Mesodermal cell (in vitro differentiated cells): ENCODE measurements around the gene COX6A2.

Experiments used
- H3K27ac ChIP-seq: 2 replicates; pipeline ENCODE4 v1.7.0; 2013; ENCODE audit warnings: mild to moderate bottlenecking, low read depth, low read length, moderate library complexity; ENCODE audit not compliant: severe bottlenecking
- H3K36me3 ChIP-seq: 2 replicates; pipeline ENCODE4 v1.7.1; 2013; ENCODE audit warnings: mild to moderate bottlenecking, low read length, moderate library complexity; ENCODE audit not compliant: control insufficient read depth, insufficient read depth
- H3K4me1 ChIP-seq: one replicate; pipeline ENCODE4 v1.7.1; 2013; ENCODE audit warnings: mild to moderate bottlenecking, low read length; ENCODE audit not compliant: insufficient read depth, control insufficient read depth, poor library complexity, severe bottlenecking
- H3K4me3 ChIP-seq: 2 replicates; pipeline ENCODE4 v1.7.0; 2013; ENCODE audit warnings: low read length, control low read depth, mild to moderate bottlenecking; ENCODE audit not compliant: insufficient read depth, poor library complexity, severe bottlenecking; ENCODE audit errors: extremely low read depth
- H3K9me3 ChIP-seq: 2 replicates; pipeline ENCODE4 v1.7.1; 2013; ENCODE audit warnings: mild to moderate bottlenecking, low read length, moderate library complexity; ENCODE audit not compliant: control insufficient read depth
- WGBS, 2 experiments: methylation state at CpG; one replicate each; pipeline ENCODE4 v1.1.5; 2013; ENCODE audit warnings: missing lambda C conversion rate in 2 of 2; ENCODE audit not compliant: insufficient coverage in 2 of 2; 5-methylcytosine and 5-hydroxymethylcytosine counted together

Gene COX6A2

DNA sequence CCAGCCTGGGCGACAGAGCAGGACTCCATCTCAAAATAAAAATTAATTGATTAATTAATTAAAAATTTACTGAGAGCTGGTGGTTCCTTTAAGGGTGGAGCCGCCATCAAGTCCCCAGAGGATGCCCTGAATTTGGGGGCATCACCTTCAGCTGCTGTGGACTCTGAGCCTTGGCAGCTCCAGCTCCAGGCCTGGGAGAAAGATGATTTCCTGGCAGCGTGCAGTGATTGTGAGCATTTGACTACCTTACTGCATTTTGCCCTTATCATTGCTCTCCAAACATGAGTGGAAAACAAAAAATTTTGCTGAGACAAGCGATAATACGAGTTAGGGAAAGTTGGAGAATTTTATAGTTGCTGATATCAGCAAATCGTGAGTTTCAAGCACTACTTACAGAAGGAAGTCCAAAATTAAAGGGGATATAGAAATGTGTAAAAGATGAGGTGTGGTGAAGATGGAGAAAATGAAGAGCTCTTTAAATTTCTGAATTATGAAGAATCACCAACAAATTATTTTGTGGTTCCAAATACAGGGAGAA, 37.6 kb downstream of the COX6A2 start:
- H3K4me3 ChIP-seq, result no peak overlapping the region
- no peaks in the 10 kb centered on the region for H3K9me3 ChIP-seq
- no peak overlapping the region for H3K27ac ChIP-seq
- H3K4me1 ChIP-seq, result no peaks in the 10 kb centered on the region
- WGBS, 2 experiments, result 60 to 80% methylated on average over 2 to 4 of the region's 6 CpGs
- no peaks in the 10 kb centered on the region for H3K36me3 ChIP-seq

DNA sequence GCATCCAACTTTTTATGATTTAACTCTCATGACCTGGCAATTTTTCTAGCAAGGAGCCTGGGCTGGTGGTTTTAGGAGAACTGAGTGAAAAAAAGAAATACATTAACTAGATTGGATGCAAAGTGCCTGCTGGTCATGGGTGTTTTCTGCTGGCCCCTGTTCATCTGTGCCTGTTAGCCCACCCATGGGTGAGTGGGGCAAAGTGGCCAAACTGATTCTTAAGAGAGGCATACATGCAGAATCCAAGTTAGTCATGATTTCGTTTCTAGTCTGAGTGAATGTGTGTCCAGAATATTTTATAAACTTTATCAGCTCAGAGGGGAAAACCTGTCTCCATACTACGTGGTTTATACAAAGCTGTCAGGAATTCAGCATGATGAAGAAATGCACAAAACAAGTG, 39.6 kb downstream of the COX6A2 start:
- Histone ChIP-seq H3K4me1 (no peaks in the 10 kb centered on the region), H3K4me3 (no peak overlapping the region), H3K9me3 (no peaks in the 10 kb centered on the region), H3K27ac (no peak overlapping the region), H3K36me3 (no peaks in the 10 kb centered on the region)
- WGBS, 2 experiments, result 89 to 100% methylated on average over 1 of the region's 2 CpGs

DNA sequence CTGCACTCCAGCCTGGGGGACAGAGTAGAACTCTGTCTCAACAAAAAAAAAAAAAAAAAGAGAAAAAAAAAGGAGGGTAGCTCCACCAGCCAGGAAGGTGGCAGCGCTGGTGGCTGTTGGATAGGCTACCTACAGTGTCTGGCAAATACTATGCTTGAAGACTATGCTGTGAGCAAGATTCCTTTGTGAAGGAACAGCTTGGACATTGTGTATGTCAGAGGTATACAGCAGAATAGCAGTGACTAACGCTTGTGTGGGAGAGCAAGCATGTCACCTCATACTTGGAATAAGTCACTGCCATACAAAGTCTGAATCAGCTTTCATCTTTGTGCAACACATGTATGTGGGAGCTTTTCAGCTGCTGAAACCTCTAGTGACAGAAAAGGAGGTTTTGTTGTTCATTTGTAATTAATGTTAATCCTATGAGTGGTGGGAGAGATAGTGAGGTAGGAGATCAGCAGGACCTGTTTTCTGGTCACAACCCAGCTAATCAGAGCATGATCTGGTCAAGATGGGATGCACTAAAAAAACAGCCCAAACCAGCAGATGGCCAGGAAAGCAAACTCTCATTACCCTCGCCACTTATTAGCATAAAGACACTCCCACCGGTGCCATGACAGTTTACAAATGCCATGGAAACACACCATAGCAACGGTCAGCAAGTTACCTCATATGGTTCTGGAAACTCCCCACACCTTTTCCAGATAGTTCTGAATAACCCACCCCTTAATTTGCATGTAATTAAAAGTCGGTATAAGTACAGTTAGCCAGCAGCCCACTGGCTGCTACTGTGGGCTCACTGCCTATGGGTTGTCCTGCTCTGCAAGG, 41.8 kb downstream of the COX6A2 start:
- Histone ChIP-seq H3K4me3 (no peak overlapping the region), H3K4me1 (no peaks in the 10 kb centered on the region), H3K36me3 (no peaks in the 10 kb centered on the region), H3K27ac (peak overlapping the region; percentile 45), H3K9me3 (no peaks in the 10 kb centered on the region)
- WGBS, 2 experiments, result 65 to 77% methylated on average over 3 to 6 of the region's 6 CpGs

DNA sequence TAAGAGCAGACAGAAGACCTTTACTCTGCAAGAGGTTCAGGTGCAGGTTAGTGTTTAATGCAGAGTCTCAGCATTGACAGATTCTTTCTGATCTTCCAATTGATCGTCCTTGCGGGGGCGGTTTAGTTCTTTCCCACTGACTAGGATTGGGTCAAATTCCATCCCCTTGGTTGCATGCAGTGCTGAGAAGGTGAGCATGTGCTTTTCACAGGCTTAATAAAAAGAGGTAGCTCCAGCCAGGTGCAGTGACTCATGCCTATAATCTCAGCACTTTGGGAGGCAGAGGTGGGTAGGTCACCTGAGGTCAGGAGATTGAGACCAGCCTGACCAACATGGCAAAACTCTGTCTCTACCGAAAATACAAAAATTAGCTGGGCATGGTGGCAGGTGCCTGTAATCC, 42.5 kb downstream of the COX6A2 start:
- Histone ChIP-seq H3K4me1 (no peaks in the 10 kb centered on the region), H3K36me3 (no peaks in the 10 kb centered on the region), H3K9me3 (no peaks in the 10 kb centered on the region), H3K4me3 (no peak overlapping the region), H3K27ac (no peak overlapping the region)
- WGBS, 2 experiments, result 74 to 97% methylated on average over 3 to 4 of the region's 4 CpGs

DNA sequence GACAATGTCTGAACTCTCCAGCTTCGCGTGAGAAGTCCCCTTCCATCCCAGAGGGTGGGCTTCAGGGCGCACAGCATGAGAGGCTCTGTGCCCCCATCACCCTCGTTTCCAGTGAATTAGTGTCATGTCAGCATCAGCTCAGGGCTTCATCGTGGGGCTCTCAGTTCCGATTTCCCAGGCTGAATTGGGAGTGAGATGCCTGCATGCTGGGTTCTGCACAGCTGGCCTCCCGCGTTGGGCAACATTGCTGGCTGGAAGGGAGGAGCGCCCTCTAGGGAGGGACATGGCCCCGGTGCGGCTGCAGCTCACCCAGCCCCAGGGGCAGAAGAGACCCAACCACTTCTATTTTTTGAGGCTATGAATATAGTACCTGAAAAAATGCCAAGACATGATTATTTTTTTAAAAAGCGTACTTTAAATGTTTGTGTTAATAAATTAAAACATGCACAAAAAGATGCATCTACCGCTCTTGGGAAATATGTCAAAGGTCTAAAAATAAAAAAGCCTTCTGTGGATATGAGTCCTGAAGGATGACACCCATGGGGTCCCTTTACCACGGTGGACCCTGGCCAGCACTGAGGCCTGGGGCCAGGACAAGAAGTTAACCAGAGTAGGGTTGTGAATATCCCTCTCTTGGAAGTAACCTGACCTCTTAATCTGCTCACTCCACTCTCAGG, 45.5 kb downstream of the COX6A2 start:
- Histone ChIP-seq H3K27ac (no peak overlapping the region), H3K36me3 (no peaks in the 10 kb centered on the region), H3K4me1 (no peaks in the 10 kb centered on the region), H3K9me3 (no peaks in the 10 kb centered on the region), H3K4me3 (no peak overlapping the region)
- WGBS, 2 experiments, result 16 to 21% methylated on average over 10 of the region's 14 CpGs

DNA sequence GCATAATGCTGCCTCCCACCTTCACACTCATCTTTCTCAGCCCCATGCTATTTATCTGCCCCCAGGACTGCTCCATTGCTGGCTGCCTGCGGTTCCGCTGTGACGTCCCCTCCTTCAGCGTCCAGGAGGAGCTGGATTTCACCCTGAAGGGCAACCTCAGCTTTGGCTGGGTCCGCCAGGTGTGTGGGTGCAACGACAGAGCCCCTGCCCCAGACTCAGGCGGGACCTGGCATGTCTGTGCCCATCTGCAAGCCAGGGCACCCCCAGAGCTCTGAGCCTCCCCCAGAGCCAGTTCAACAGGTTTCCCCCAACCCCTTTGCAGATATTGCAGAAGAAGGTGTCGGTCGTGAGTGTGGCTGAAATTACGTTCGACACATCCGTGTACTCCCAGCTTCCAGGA, 48.0 kb downstream of the COX6A2 start:
- Histone ChIP-seq H3K4me3 (no peak overlapping the region), H3K4me1 (no peaks in the 10 kb centered on the region), H3K9me3 (no peaks in the 10 kb centered on the region), H3K27ac (no peak overlapping the region), H3K36me3 (no peaks in the 10 kb centered on the region)
- WGBS, 2 experiments, result 84 to 87% methylated on average over 5 of the region's 12 CpGs
